Stimulated activated naive CD8-positive, alpha-beta T cell treated with anti-CD3 and anti-CD28 coated beads, Interleukin-15, amount 100 ng/mL, for 72 hours (primary cell): Measurements from ENCODE around the gene RAP1GAP.

Experiments used
- ATAC-seq: fragments of 150-1000 bp; cut with Tn5 transposase; 2 replicates; pipeline ENCODE4 v1.10.0; 2021; ENCODE audit warnings: mild to moderate bottlenecking, moderate library complexity
- DNase-seq, 2 donors: peaks; one replicate each; pipeline ENCODE4 v3.0.0; 2021 to 2022
- H3K27ac Mint-ChIP-seq, 2 donors: one replicate each; pipeline ENCODE4 v1.8.0; 2022; ENCODE audit warnings: mild to moderate bottlenecking in 2 of 2, mixed read lengths in 2 of 2, moderate library complexity in 2 of 2
- H3K27me3 Mint-ChIP-seq: one replicate; pipeline ENCODE4 v1.8.0; 2022; ENCODE audit warnings: mixed read lengths
- H3K4me1 Mint-ChIP-seq: one replicate; pipeline ENCODE4 v1.8.0; 2022; ENCODE audit warnings: mild to moderate bottlenecking, mixed read lengths
- H3K4me3 Mint-ChIP-seq, 2 donors: one replicate each; pipeline ENCODE4 v1.8.0; 2022; ENCODE audit warnings: mild to moderate bottlenecking in 2 of 2, mixed read lengths in 2 of 2, moderate library complexity in 1 of 2
- H3K9me3 Mint-ChIP-seq, 2 donors: one replicate each; pipeline ENCODE4 v1.8.0; 2022; ENCODE audit warnings: mixed read lengths in 2 of 2

Gene RAP1GAP

DNA sequence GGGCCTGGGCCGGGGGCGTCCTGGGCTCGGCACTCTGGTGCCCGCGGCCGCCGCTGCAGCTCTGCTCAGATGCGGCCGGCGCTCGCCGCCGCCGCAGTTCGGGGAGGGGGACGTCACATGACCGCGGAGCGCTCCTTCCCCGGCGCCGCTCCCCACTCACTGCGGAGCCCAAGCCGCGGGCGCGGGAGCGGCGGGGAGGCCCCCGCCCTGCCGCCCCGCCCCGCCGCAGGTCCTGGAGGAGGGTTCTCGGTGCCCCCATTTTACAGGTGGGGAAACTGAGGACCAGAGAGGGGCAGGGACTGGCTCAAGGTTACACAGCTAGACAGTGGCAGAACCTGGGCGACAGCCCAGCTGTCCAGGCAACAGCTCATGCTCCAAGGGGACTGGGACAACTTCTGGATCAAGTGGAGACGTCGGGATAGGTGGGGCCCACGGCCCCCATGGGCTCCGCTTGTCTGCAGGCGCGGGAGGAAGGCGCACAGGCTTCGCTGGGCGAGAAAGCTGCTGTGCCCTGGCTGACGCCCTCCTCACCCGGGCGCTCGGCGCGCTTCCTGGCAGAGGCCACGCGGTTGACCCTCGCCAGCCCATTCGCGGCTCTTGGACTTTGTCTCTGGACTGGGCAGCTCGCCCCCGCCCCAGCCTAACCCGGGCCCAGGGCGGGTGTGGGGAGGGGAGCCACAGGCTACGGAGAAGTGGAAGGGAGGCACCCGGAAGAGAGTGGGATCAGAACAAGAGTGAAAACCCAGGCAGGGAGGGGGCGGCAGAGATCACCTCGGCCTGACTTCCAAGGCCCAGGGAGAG, at the start of gene RAP1GAP:
Gene RAP1GAP, minus strand, starts transcription at position 100 of the 801 bp plus-strand sequence. CDS start 49,325 bp downstream, outside the sequence.
- H3K9me3 Mint-ChIP-seq: no peaks in the 10 kb centered on the region
- H3K4me3 Mint-ChIP-seq: peak within 1 kb of the TSS; percentile 62 to 79
- peak; percentile 65 for ATAC-seq
- H3K4me1 Mint-ChIP-seq: peaks cover 49% of the 10 kb centered on the region
- peak within 1 kb of the TSS in 1 of 2 donors; percentile 95 for H3K27ac Mint-ChIP-seq
- DNase-seq: no peak
- H3K27me3 Mint-ChIP-seq: peaks cover 54% of the 10 kb centered on the region

DNA sequence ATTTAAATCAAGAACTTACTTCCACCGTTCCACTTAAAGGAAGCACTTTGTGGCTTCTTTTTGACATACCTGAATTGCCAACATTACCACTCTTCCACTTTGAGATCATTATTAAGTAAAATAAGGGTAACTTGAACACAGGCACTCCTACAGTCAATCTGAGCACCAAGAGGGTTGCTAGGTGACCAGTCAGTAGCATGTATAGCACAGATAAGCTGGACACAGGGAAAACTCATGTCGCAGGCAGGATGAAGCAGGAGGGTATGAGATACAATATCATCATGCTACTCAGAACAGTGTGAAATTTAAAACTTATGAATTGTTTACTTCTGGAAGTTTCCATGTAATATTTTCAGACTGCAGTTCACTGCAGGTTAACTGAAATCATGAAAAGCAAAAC, 47.0 kb upstream of the RAP1GAP start:
- Mint-ChIP-seq H3K27ac (no peak overlapping the region), H3K27me3 (no peaks in the 10 kb centered on the region), H3K9me3 (no peaks in the 10 kb centered on the region), H3K4me3 (no peak overlapping the region), H3K4me1 (no peaks in the 10 kb centered on the region)
- ATAC-seq (no peak), DNase-seq (no peak)

DNA sequence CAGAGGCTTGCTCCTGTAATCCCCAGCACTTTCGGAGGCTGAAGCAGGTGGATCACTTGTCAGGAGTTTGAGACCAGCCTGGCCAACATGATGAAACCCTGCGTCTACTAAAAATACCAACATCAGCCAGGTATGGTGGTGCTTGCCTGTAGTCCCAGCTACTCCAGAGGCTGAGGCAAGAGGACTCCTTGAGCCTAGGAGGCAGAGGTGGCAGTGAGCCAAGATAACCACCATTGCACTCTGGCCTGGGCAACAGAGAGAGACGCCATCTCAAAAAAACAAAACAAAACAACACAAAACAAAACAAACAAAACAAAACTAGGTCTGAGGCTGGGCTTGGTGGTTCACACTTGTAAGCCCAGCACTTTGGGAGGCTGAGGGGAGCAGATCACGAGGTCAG, 38.7 kb upstream of the RAP1GAP start:
- Mint-ChIP-seq H3K27ac (no peak overlapping the region), H3K27me3 (no peaks in the 10 kb centered on the region), H3K4me3 (no peak overlapping the region), H3K4me1 (peaks cover 11% of the 10 kb centered on the region), H3K9me3 (no peaks in the 10 kb centered on the region)
- DNase-seq (no peak), ATAC-seq (no peak)

DNA sequence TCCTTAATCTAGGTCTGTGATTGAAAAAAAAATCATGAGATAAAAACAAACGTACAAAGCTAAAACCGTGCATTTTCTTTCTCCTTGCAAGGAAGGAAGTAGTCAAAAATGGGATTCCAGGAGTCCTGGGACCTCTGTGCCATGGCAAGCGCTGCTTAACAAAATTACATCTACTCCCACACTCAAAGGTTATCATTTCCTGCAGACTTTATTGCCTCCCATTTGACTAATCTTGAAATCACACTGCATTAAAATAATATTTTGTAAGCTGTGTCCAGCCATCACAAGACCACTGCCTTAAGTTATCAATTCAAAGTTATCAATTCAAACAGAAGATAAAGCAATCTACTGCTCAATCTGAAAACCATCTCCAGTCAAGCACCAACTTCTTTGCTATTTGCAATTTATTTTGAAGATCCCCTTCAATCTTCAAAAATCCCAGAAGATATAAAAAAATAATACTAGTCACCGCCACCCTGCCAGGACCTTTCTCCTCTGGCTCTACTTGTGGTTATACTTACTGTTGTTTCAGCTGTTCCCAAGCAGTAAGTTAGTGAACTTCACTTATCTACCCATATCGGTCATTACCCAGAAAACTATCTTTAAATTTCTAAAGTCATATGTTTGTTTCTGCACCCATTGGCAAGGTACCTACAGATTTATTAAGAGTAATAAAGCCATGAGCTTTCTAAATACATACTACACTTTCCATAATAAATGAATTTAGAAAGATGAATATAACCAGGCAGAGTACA, 38.1 kb upstream of the RAP1GAP start:
- no peak for DNase-seq
- H3K27me3 Mint-ChIP-seq: no peaks in the 10 kb centered on the region
- no peaks in the 10 kb centered on the region for H3K9me3 Mint-ChIP-seq
- H3K4me3 Mint-ChIP-seq: no peak overlapping the region
- ATAC-seq: no peak
- H3K27ac Mint-ChIP-seq: peak overlapping the region in 1 of 2 donors; percentile 31
- H3K4me1 Mint-ChIP-seq: peaks cover 11% of the 10 kb centered on the region

DNA sequence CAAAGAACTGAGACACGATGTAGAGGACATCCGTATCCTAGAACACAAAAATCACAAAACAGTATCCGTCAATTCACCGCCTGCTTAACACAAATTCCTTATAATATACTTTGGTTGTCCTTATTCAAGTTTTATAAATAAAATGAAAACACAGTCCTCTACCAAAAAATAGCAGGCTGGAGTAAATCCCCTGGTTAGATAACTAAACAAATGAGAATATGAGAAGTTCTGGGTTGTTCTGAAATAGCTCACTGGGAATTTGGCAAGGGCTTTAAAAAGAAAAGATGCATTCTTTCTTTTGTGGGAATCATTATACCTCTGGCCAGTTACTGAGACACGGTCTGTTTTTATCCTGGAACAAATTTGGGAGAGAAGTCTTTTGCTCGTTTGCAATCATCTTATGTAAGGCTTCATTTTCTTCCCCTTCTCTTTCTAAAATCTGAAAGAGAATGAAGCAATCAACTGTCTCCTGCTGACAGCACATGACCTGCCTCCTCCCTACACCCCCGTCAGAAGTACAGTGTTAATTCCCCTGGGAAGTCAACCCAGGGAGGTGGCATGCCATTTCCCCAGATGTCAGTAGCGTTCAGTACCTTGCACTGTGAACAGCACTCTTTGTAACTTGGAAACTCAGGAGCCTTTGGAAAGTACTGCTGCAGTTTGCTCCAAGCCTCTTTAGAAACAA, 37.1 kb upstream of the RAP1GAP start:
- no peak overlapping the region for H3K4me3 Mint-ChIP-seq
- no peak for DNase-seq
- no peaks in the 10 kb centered on the region for H3K9me3 Mint-ChIP-seq
- H3K27me3 Mint-ChIP-seq: no peaks in the 10 kb centered on the region
- no peak for ATAC-seq
- no peak overlapping the region for H3K27ac Mint-ChIP-seq
- peaks cover 11% of the 10 kb centered on the region for H3K4me1 Mint-ChIP-seq

DNA sequence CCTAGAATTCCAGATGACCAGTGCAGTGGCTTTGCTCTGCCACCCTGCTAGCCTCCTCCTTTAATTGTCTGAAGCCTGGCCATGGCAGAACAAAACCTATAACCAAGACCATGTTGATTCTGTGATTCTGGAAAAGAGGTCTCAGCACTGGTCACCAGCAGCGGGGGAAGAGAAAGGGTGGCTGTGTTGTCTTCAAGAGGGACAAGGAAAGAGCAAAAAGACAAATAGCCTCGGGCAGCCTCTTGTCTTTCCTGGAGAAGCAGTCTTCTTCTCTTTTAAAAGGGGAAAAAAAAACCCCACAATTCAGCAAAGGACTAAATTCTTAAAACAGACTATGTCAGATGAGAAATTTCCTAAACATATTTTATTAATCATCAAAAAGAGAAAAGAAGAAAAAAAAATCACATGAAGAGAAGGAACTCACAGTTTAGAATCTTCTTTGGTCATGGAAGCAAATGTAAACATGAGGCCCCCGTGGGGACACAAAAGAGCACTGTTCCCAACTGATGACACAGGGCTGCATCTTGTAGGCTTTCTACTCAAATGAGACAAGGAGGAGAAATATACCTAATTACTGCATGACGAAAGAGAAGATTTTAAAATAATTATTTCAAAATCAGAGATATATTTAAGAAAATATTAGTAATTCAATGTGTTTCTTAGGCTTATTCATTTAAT, 36.3 kb upstream of the RAP1GAP start:
- H3K27me3 Mint-ChIP-seq: no peaks in the 10 kb centered on the region
- H3K4me3 Mint-ChIP-seq: no peak overlapping the region
- H3K27ac Mint-ChIP-seq: no peak overlapping the region
- no peaks in the 10 kb centered on the region for H3K9me3 Mint-ChIP-seq
- ATAC-seq (no peak), DNase-seq (no peak)
- peaks cover 11% of the 10 kb centered on the region for H3K4me1 Mint-ChIP-seq

DNA sequence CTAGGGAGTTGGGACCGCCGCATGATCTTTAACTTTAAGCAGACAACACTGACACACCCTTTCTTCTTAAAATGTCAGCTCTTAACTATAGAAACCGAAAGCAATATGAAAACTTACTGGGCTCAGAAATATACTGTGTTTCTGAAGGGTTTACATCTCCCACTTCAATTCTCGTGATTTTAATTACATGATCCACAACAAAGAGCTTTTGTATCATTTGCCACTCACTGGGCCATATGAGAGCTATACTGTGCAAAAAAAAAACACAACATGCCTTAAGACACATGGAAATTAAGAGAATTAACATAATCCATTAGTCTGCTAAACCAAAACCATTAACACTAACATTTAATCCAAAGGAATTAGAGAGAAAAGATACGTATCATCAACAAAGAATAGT, 35.0 kb upstream of the RAP1GAP start:
- H3K27me3 Mint-ChIP-seq: no peaks in the 10 kb centered on the region
- H3K27ac Mint-ChIP-seq: no peak overlapping the region
- H3K9me3 Mint-ChIP-seq: no peaks in the 10 kb centered on the region
- no peak overlapping the region for H3K4me3 Mint-ChIP-seq
- DNase-seq: no peak
- ATAC-seq: no peak
- H3K4me1 Mint-ChIP-seq: peaks cover 11% of the 10 kb centered on the region

DNA sequence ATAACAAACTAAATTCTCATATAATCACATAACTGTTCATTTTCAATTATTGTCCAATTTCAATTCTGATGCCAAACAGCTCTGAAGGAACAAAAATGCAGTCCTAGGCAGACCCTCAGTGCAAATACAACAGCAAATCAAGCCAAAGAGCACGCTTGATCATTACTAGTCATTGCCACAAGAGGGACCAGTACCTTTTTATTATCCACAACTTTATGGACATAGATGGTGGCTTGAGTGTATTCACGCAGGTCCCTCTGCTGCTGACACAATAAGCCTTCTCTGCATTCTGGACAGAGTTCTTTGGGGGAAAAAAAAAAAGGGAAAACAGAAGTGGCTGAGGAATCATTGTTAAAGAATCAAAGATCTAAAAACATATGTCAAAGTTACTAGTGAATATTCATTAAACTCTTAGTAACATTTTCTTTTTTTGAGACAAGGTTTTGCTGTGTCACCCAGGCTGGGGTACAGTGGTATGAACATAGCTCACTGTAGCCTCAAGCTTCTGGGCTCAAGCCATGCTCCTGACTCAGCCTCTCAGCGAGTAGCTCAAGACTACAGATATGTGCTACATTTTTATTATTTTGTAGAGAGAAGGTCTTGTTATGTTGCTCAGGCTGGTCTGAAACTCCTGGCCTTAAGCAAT, 34.3 kb upstream of the RAP1GAP start:
- Mint-ChIP-seq H3K9me3 (no peaks in the 10 kb centered on the region), H3K4me3 (no peak overlapping the region), H3K27me3 (no peaks in the 10 kb centered on the region), H3K27ac (peak overlapping the region; percentile 31 to 59), H3K4me1 (peaks cover 11% of the 10 kb centered on the region)
- DNase-seq (no peak), ATAC-seq (no peak)

DNA sequence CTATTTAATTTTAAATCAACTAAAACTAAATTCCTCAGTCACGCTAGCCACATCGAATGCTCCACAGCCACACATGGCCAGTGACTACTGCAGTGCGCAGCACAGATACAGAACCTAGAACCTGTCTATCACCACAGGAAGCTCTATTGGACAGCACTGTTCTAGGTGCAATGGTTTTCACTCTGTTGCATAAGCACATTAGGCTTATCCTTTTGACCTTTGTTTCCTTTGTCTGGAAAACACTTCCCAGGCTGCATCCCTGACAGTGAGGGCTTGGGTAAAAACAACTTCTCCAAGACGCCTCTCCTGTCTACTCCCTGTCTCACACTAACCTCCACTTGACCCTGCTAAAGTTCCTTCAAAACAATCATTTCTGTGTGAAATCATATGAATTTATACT, 33.6 kb upstream of the RAP1GAP start:
- ATAC-seq (no peak), DNase-seq (no peak)
- H3K27me3 Mint-ChIP-seq: no peaks in the 10 kb centered on the region
- H3K27ac Mint-ChIP-seq: no peak overlapping the region
- no peaks in the 10 kb centered on the region for H3K9me3 Mint-ChIP-seq
- H3K4me1 Mint-ChIP-seq: peaks cover 15% of the 10 kb centered on the region
- no peak overlapping the region for H3K4me3 Mint-ChIP-seq

DNA sequence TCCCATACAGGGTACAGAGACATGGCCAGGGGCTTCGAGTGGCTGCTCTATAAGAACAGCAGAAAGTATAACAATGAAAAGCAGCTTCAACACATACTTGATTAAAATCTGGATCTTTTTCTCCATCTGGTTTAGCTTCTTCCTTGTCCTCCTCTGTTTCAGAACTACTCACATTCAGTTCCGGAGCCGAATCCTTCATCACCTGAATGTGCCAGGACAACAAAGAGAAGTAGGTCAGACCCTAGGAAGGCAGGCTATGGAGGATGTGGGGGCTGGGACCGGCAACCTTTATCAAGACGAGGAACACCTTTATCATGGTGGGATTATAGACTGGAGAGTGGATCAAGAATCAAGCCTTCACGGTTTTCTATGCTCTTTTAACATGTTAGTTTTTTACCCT, 32.2 kb upstream of the RAP1GAP start:
- Mint-ChIP-seq H3K4me3 (no peak overlapping the region), H3K27me3 (no peaks in the 10 kb centered on the region), H3K4me1 (peaks cover 15% of the 10 kb centered on the region), H3K27ac (no peak overlapping the region), H3K9me3 (no peaks in the 10 kb centered on the region)
- DNase-seq (no peak), ATAC-seq (no peak)

DNA sequence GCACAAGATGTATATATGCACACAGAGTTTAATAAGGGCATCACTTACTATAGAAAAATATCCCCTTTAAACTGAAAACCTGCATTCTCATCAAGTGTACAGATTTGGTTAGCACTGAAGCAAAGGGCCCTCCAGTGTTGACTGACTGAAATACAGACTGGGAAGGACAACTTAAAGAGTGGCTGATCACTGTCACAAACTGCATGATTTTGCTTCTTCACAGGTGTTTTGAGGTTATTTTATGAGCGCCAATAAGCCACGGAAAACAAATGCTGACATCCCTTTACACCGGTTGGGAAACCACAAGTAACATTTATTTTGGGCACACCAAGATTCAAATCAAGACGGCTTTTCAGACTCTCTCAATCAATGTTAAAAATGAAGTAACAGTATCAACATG, 30.9 kb upstream of the RAP1GAP start:
- H3K9me3 Mint-ChIP-seq: no peaks in the 10 kb centered on the region
- no peak for DNase-seq
- H3K4me1 Mint-ChIP-seq: peaks cover 15% of the 10 kb centered on the region
- H3K27ac Mint-ChIP-seq: no peak overlapping the region
- H3K27me3 Mint-ChIP-seq: no peaks in the 10 kb centered on the region
- ATAC-seq: no peak
- H3K4me3 Mint-ChIP-seq: no peak overlapping the region

DNA sequence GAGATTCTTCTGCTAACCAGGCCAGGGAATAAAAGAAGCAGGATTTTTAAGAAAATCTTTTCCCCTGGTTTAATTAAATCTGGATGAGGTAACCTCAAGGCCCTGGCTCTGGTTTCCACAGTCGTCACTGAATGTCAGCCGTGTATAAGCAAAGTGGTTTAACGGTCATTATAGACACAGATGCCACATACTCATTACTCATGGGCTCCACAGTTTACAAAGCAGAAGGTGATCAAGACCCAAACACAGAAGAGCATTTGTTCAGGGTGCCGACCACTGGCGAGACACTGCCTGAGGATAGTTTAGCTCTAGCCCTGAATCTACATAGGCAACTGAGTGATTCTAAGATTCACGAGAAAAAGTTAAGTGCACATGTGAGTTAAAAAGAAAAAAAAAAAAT, 27.8 kb upstream of the RAP1GAP start:
- ATAC-seq (no peak), DNase-seq (no peak)
- Mint-ChIP-seq H3K27ac (no peak overlapping the region), H3K27me3 (no peaks in the 10 kb centered on the region), H3K4me1 (peaks cover 4% of the 10 kb centered on the region), H3K4me3 (no peak overlapping the region), H3K9me3 (no peaks in the 10 kb centered on the region)

DNA sequence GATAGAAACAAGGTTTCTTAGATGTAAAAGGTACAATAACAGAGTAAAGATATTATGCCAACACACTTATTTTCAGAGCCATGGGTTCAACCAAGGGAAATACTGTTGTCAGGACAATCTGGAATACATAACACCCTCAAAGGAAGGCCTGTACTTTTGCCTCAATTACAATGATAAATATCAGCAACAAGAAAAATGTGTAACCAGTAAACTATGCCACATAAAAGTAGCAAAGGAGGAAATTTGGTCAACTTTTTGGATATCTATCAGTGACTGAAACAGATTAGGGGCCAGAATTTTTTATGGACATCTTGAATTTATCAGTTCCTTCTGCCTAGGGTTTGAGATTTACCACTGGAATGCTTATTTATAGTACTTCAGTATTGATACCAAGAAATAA, 24.6 kb upstream of the RAP1GAP start:
- Mint-ChIP-seq H3K4me3 (no peak overlapping the region), H3K9me3 (no peaks in the 10 kb centered on the region), H3K27me3 (no peaks in the 10 kb centered on the region), H3K4me1 (peaks cover 4% of the 10 kb centered on the region), H3K27ac (no peak overlapping the region)
- ATAC-seq (no peak), DNase-seq (no peak)

DNA sequence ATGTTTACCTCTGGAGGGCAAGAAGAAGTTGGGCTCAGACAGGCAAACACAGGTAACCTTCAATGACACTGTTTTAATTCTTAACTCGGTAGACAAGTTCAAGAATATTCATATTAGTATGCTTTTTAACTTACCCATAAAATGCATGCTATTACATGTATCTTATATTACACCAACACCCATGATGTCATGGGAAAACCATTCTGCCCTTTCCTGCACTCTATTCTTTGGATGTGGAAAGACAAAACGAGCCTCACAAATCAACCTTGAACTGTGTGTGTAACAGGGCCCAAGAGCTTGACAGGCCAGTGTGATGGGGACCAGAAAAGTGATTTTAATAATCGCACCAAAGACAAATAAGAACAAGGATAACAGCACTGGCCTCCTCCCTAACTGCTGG, 22.6 kb upstream of the RAP1GAP start:
- no peaks in the 10 kb centered on the region for H3K9me3 Mint-ChIP-seq
- no peak overlapping the region for H3K27ac Mint-ChIP-seq
- H3K4me3 Mint-ChIP-seq: no peak overlapping the region
- H3K27me3 Mint-ChIP-seq: no peaks in the 10 kb centered on the region
- no peaks in the 10 kb centered on the region for H3K4me1 Mint-ChIP-seq
- ATAC-seq (no peak), DNase-seq (no peak)

DNA sequence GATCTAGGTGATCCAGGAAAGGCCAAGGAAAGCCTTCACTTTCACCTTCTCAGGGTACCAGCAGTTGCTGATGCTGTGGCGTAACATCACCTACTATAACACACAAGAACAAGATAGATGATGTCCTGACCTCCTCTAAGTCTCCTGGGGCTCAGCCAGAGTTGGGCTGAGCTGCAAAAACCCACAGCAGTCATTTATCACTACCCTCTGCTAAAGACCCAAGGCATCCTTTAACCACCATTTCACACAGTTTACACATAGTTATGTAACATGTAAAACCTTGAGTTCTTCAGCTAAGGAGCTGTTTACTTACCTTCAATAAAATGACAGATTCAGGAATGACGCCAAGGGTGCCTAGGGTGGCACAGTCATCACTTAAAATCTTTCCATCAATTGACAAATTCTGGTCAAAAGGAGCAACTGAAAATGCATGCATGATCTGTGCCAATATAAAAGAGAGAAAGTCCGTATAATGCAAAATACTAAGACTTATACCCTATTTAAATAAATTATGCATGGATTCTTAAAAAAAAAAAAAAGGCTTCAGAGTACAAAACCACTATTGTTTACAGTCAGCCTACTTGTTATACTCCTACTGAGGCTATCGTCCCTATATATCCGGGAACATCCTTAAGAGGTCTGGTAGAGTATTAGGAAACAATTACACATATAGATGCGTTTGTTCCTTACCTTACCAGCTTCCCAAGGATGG, 20.7 kb upstream of the RAP1GAP start:
- Mint-ChIP-seq H3K9me3 (no peaks in the 10 kb centered on the region), H3K27me3 (no peaks in the 10 kb centered on the region), H3K27ac (no peak overlapping the region), H3K4me3 (no peak overlapping the region), H3K4me1 (no peaks in the 10 kb centered on the region)
- DNase-seq (no peak), ATAC-seq (no peak)
